Right ventricle myocardium inferior (tissue), 1 donor: Measurements from ENCODE around the gene ITPR1. TPM values are rescaled to one million over a fixed set of nuclear protein-coding genes. Genes with fewer than 3 reads are reported as not detected.

Experiments used
- ATAC-seq: fragments of 200-7000 bp; cut with Tn5 transposase; one replicate; pipeline ENCODE4 v1.9.1; 2020; ENCODE audit warnings: mild to moderate bottlenecking, moderate library complexity
- DNase-seq: peaks from one replicate; pipeline ENCODE4 v3.0.0; 2021; ENCODE audit errors: missing footprints
- intact Hi-C: fragments of 100-400 bp; cut with DNase I; formaldehyde crosslinking; loops from one replicate; pipeline ENCODE4 v1.11.0; 2022
- total RNA-seq: library from RNA; stranded (reverse); fragmentation: NEBNext Ultra II Directional; extraction: Animal tissue kit (Norgen Biotek cat#: 25700); gene quantifications from one replicate; pipeline ENCODE4 v1.2.1, GENCODE V29; 2021
- donor health status: DM: no; HTN: yes; CAD: no; lungs with severe emphysema.

ITPR1 gene
- total RNA-seq, 1 donor from 2014 or later, result 22.4 TPM

DNA sequence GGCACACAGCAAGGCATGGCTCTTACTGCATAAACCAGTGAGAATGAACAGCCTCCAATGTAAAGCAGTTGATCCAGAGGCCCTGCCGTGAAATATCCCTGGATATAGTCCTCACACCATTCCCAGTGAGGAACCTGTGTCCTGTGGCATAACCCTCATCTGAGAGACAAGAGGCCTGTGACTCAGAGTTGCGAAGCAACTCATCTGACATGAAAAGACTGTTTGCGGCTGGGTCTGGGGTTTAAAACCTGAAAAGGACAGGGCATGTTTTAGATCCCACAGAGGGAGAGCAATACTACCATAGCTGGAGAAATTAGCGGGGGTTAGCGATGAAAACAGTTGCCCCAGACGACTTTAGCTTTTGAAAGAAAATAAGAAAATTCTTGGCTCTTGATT, 320.8 kb downstream of the ITPR1 start:
- ATAC-seq (no peak), DNase-seq (no peak)
- intact Hi-C loops, result no loop called here

DNA sequence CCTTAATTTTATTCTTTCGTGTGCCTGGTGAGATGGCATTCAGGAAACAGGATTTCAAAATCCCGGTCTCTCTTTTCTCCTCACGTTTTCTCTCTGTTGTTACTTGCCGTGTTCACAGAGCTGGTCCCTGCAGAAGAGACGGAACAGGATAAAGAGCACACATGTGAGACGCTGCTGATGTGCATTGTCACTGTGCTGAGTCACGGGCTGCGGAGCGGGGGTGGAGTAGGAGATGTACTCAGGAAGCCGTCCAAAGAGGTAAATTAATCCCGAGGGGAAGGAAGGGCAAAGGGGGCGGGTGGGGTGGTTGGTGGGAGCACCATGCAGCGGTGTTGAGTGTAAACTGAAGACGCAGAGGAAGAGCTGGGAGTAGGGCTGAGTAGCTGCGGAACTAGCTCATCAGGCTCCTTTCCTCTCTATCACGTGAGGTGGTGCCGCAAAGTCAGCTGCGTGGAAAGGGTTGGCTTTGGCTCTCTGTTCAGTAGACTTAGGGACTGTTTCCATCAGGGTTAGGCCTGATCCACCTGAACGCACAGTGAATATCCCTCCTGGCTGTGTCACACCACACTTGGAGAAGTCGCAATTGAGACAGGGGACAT, 321.3 kb downstream of the ITPR1 start:
- intact Hi-C loops, result no loop called here
- ATAC-seq (peak; percentile 24), DNase-seq (peak; percentile 72)

DNA sequence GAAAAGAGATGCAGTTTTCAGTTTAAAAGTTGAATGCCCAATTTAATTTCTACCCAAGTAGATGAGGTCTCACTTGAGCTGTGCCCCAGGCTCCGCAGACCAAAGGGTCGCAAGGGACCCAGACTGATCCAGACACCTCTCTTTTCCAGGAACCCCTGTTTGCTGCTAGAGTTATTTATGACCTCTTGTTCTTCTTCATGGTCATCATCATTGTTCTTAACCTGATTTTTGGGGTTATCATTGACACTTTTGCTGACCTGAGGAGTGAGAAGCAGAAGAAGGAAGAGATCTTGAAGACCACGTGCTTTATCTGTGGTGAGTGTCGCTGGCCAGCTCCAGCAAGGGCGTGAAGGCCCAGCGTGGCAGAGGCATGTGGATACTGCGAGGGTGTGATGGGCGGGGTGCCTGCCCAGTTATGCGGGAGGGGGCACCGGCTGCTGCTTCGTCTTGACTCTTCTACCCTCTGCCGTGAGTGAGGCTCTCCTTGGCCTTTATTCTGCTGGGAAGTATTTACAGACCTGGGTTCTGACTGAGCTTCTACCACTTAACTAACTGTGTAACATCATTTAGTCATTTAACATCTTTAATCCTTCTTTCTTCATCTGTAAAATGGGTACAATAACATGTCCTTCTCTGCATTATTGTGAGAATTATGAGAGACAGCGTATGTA, 321.9 kb downstream of the ITPR1 start:
- no peak for ATAC-seq
- DNase-seq, result no peak
- intact Hi-C loops, result no loop called here

DNA sequence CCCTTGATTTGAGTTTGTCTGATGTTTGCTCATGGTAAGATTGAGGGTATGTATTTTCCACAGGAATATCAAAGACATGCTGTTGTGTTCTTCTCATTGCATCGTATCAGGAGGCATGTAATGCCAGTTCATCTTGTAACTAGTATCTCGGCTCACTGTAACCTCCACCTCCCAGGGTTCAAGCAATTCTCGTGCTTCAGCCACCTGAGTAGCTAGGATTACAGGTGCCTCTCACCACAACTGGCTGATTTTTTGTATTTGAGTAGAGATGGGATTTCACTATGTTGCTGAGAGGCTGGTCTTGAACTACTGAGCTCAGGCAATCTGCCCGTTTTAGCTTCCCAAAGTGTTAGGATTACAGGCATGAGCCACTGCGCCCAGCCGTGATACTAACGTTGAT, 323.2 kb downstream of the ITPR1 start:
- intact Hi-C loops, result no loop called here
- ATAC-seq, result no peak
- no peak for DNase-seq

DNA sequence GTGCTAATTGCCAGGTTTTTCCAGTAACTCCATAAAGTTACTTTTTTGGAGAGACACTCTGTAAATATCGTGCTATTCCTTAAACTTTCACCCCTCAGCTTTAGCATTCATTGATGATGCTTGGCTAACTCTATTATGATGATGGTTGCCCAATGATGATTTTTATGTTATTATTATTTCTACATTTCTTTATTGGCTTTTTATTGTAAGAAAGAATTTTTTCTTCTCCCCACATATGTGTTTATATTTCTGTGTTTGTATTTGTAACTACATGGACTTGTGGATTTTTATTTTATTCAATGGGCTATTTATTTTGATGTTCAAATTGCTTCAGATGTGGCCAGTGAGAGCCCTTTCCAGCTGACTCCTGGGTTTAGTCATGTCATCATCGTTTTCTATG, 323.6 kb downstream of the ITPR1 start:
- intact Hi-C loops, result no loop called here
- ATAC-seq, result no peak
- no peak for DNase-seq

DNA sequence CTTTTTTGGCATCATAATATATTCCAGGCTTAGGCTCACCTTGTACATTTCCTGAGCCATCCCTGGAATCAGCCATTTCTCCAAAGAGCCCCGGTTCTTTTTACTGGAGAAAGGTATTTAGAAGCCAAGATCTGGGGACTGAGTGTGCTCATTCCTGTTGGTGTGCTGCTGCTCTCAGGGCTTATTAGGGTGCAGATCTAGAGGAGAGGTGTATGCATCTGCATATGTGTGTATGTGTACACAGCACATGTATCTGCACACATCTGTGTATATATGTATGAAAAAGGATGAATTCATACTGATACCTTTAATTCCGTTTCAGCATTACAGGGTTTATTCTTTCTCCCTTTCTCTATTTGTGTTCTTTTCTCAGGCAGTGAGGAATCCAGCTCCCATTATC, 324.0 kb downstream of the ITPR1 start:
- DNase-seq, result no peak
- no peak for ATAC-seq
- intact Hi-C loops, result no loop called here

DNA sequence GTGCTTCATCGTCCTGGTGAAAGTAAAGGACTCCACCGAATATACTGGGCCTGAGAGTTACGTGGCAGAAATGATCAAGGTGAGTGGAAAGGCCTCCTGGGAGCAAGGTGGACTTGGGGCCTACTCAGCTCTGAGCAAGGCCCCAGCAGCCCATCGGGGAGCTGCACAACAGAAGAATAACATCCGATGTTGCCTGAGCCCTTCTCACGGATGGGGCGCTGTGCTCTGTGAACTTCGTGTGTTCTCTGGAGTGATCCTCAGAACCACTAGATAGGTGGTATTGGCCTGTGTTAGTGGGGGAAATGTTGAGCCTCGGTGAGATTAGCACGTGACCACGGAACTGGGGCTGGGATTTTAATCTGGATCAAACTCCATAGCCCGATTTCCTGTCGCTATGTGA, 325.0 kb downstream of the ITPR1 start:
- intact Hi-C loops, result no loop called here
- ATAC-seq, result no peak

DNA sequence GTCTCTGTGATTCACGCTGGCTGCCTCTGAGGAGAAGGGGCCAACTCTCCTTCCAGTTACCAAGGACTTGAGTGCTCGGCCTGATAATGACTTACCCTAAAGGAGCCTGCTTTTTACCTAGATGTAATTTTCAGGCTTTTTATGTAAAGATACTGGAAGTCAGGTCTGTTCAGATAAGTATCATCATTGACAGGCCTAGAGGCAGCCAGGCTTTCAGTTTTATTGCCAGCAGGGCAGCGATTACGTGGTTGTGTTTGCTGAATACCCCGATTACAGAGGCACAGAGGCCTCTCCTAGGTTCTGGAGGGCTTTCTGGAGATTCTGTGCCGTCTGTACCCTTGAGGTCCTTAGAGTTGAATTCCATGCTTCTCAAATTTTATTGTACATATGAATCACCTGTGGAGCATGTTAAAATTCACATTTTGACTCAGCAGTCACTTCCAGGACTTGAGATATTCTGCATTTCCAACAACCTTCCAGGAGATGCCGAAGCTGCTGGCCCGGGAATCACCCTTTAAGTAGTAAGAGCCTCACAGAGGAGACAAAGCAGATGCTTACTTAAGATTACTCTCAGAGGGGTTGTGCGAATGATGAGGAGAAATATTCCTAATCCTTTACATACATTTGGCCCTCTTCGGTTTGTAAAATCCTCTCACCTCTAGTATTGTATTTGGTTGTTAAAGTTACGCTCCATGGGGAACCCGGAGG, 326.0 kb downstream of the ITPR1 start:
- intact Hi-C loops, result no loop called here
- ATAC-seq (no peak), DNase-seq (no peak)

More for the DNA sequence above, 325.0 kb downstream of the ITPR1 start:
- DNase-seq, result no peak

DNA sequence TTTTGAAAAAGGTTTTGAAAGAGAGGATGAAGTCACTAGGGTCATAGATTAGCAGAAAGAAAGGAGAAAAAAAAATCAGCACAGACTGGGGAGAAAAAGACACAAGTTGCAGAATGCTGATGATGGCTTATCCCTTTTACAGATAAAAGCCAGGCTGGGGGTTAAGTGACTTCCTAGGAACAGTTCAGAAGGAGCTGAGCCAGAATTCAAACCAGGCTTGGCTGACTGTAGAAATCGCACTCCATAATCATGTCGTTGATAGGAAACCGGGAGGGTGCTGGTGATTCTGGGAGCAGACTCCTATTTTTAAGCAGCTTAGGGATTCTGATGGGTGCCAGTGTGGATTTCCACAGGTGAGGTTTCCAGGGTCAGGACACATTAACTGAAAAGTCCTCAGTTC, 326.6 kb downstream of the ITPR1 start:
- no peak for ATAC-seq
- intact Hi-C loops, result no loop called here
- DNase-seq, result no peak

DNA sequence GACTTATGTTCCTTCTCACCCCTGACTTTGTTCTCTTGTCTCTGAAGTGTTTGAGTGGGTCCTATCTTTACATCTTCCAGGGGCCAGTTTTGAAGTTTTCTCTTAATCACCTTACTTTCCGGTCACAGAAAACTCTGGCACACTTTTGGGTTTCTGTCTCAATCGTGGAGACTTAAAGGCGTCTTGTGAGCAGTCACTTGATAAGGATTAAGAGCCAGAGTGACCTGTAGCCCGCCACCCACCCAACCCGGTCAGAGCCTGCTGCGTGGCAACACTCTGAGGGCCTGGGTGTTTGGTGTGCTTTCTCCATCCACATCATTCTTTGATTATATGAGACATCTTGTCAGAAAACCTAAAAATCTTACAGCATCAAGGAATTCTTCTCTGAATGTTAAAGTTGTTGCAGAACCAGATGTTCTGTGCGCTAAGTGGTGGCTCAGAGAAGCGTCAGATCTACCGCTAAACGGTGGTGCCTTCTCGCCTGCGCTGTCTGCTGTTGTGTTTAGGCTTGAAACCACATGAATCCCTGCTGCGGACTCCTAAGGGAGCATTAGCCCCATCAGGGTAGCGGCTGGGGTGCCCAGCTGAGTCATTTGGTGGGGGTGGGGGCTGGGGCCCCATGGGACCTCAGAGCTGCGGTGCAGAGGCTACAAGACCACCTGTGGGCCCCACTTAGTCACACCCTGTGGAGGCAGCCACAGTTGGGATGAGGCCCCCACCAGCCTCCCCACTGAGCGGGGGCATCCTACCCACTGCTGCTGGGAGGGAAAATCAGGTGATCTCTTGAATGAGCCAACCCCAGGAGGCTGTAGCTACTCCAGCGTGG, 327.4 kb downstream of the ITPR1 start:
- intact Hi-C loops, result no loop called here
- DNase-seq (no peak), ATAC-seq (no peak)

DNA sequence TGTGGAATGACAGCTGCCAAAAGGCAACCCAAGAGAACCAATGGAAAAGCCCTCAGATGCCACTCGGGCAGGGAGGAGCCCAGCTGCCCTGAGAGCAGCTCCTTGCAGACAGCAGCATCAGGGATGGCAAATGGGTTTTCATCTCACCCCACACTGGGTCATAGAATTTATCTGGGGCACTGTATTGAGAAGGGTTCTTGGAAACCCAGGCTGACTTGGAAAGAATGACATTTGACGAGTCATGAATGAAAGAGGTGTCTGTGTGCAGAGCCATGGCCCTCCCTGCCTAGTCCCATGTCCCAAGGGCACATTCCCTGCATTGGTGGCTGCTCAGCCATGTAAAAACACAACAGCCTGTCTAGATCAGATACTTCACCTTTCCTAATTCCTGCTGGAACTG, 328.2 kb downstream of the ITPR1 start:
- ATAC-seq (no peak), DNase-seq (no peak)
- intact Hi-C loops, result no loop called here

DNA sequence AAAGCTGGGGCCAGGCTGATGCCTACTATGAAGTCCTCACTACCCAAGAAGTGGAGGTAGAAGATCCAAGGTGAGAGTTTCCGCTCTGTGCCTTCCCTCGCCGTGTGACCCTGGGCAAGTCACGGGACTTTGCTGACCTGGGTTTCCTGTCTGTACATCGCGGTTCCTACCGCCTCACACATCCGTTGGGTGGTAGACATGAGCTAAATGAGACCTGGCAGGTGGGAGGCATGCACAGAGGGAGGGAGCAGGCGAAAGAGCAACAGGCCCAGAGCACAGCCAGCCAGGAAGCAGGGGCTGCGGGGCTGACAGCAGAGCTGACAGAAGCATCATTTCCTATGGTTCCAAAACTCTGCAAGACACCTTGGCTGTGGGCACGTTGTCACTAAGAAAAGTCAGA, 328.8 kb downstream of the ITPR1 start:
- intact Hi-C loops, result no loop called here
- ATAC-seq (no peak), DNase-seq (no peak)

DNA sequence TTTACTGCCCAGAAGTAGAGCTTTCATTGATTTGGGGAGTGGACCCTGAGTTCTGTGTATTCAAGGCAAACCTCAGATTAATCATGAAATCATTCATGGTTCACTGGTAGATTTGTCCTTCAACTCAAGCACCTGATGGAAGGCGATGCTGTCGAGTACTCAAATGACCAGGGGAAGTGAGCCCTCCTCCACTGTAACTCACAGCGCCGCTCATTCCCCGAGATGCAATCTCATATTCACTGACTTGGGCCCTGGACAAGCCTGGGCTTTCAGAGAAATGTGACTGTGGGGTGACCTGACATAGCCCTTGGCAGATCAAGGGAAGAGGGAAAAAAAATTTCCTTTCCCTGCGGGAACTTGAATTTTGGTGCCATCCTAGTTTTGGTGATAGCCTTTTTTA, 329.4 kb downstream of the ITPR1 start:
- DNase-seq (no peak), ATAC-seq (no peak)
- intact Hi-C loops, result no loop called here

DNA sequence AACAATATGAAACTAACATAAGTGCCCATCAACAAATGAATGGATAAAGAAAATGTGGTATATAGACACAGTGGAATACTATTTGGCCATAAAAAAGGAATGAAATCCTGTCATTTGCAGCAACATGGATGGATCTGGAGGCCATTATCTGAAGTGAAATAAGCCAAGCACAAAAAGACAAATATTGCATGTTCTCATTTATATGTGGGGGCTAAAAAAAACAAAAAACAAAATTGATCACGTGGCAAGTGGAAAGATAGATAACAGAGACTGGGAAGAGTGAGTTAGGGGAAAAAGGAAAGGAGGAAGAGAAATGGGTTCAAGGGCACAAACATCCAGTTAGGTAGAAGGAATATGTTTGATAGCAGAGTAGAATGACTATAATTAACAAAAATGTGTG, 330.2 kb downstream of the ITPR1 start:
- ATAC-seq (no peak), DNase-seq (no peak)
- intact Hi-C loops, result no loop called here

DNA sequence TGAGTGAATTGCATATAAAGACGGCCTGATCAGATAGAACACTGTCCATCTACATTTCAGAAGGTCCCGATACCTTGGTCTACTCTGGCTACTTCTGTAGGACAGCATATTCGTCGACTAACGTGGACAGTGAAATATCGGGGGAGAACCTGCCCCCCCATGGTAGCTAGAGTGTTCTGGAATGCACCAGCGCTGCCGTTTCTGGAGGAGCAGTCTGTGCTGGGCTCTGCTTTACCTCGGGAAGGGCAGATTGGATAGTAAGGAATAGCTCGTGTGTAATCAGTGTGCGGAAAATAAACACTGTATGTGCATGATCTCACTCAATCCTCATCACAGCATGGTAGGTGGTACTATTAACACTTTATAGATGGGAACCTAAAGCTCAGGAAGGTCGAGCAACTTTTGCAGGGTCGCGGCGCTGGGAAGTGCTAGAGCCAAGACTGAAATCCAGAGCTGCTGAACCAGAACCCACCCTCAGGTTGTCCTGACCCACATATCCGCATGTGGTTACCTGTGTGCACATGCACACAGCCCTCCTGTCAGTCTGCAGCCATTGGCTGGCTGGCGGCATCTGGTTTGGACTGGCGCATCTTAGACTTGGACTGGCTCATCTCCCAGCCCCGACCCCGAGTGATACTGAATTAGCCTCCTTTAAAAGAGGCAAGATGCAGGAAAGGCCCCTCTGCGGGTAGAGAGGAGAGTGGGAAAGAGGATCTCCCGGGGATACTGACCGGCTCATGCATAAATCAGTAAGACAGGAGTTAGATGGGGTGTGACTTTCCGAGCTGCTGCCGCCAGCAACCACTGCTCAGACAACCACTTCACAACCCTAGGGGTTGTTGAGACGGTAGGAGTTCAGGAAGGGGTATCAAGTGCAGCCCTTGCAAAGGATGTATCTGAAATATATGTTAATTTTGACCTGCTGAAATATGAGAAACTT, 331.1 kb downstream of the ITPR1 start:
- ATAC-seq, result no peak
- no peak for DNase-seq

DNA sequence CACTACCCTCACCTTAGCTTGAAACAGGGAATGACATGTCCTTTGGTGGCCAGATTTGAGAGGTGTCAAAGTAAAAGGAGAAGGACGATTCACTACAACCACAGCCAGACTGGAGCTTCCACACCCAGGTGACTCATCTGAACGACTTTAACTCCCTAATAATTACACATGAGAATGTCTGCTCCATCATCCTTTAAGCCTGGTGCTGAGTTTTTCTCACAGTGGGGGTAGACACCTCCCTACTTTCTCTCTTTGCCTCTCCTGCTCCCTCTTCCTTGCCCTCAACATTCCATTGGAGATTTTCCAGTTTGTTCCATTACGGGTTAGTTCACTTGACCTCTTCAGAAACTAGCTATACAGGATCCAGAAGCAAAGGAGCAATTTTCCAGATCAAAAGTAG, 331.8 kb downstream of the ITPR1 start:
- no peak for ATAC-seq
- intact Hi-C loops, result loop anchor here (5.0 kb wide), 2 partner anchors 53 to 93 kb away; no protein-coding TSS in a partner anchor
- no peak for DNase-seq

More for the DNA sequence above, 331.1 kb downstream of the ITPR1 start:
- intact Hi-C loops, result no loop called here

DNA sequence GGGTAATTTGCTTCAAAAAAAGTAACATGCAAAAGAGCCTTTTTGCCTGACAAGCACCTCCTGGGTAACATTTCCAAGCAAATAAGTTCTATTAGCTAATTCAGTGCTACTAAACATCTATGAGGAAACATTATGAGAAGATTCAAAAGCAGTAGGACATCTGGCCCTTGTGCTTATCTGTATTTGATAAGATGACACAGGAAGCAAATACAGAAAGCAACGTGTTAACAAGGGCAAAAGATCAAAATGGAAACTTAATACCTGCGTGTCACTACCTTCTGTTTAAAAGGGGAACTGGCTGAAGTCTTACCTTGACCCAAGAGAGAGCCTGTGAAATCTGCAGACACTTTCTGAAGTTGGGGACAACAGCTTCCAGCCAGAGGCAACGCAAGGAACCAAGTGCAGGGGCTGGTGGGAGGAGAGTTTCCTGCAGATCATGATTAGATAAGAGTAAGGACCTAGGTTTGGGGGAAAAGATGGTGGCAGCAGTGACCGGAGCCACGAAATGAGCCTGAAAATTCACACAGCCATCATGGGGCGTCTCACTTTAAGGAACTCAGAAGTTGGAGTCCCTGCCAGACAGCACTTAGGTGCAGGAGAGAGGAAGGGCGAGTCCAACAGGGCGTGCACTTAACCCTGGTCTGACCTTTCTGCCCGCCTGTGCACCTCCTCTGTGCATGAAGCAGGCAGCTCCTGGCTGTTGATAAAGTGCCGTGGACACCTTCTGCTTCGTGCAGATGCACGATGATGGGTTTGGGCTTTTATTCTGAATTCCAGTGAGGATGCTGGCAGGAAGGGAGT, 332.5 kb downstream of the ITPR1 start:
- DNase-seq, result no peak
- intact Hi-C loops, result loop anchor here (1.0 to 5.0 kb wide), 3 partner anchors 53 to 153 kb away; no protein-coding TSS in a partner anchor
- ATAC-seq, result peak; percentile 52
